IMR-90 (cell line): Measurements from ENCODE around the gene HACE1. TPM values are rescaled to one million over a fixed set of nuclear protein-coding genes. Genes with fewer than 3 reads are reported as not detected.

Experiments
- ATAC-seq: fragments of 200-7000 bp; cut with Tn5 transposase; 2 replicates; pipeline ENCODE4 v1.9.1; 2020; ENCODE audit warnings: low read depth, mild to moderate bottlenecking, moderate library complexity
- BruUV-seq: library from RNA; stranded (reverse); fragments of 400-500 nt; replicated peaks from 2 replicates; lab custom pipeline; 2021; lab: Mats Ljungman, UMichigan
- CTCF ChIA-PET: fragments of 300-600 bp; formaldehyde crosslinking; extraction: SDS; loops from one replicate; lab custom pipeline; 2021; ENCODE audit warnings: antibody characterized with exemption; lab: Yijun Ruan, JAX
- POLR2A ChIA-PET: fragments of 300-600 bp; sonication (Branson Sonifier 250); formaldehyde crosslinking; loops from one replicate; lab custom pipeline; 2022; ENCODE audit warnings: antibody characterized with exemption; ENCODE audit not compliant: unreplicated experiment; lab: Charles Lee
- DNase-seq: peaks from one replicate; pipeline ENCODE4 v3.0.0; 2013
- H2AFZ ChIP-seq: replicated peaks from 2 replicates; pipeline ENCODE3; 2013; ENCODE audit warnings: low read length, mild to moderate bottlenecking; ENCODE audit not compliant: poor library complexity
- H2AK5ac ChIP-seq: 2 replicates; pipeline ENCODE4 v1.6.1; 2013; ENCODE audit warnings: low read depth, low read length, inconsistent platforms
- H2AK9ac ChIP-seq: replicated peaks from 2 replicates; pipeline ENCODE3; 2013; ENCODE audit warnings: mild to moderate bottlenecking, low read depth, low read length, moderate library complexity; ENCODE audit not compliant: poor library complexity
- H2BK120ac ChIP-seq: 2 replicates; pipeline ENCODE4 v1.6.1; 2013; ENCODE audit warnings: low read depth, low read length, inconsistent platforms
- H2BK15ac ChIP-seq: 3 replicates; pipeline ENCODE4 v1.6.1; 2013; ENCODE audit warnings: low read depth, low read length, inconsistent platforms
- H2BK20ac ChIP-seq: 2 replicates; pipeline ENCODE4 v1.6.1; 2013; ENCODE audit warnings: low read depth, mild to moderate bottlenecking, inconsistent platforms, low read length, moderate library complexity
- H2BK5ac ChIP-seq: 2 replicates; pipeline ENCODE4 v1.6.1; 2013; ENCODE audit warnings: mild to moderate bottlenecking, low read depth, low read length, inconsistent platforms; ENCODE audit not compliant: poor library complexity, severe bottlenecking
- H3K14ac ChIP-seq: replicated peaks from 2 replicates; pipeline ENCODE4 v1.6.1; 2013; ENCODE audit warnings: low read depth, low read length, inconsistent platforms
- H3K18ac ChIP-seq: 2 replicates; pipeline ENCODE4 v1.6.1; 2013; ENCODE audit warnings: low read depth, low read length, control low read depth
- H3K23ac ChIP-seq: 2 replicates; pipeline ENCODE4 v1.6.1; 2013; ENCODE audit warnings: low read depth, low read length, inconsistent platforms
- H3K27ac ChIP-seq: 2 replicates; pipeline ENCODE4 v1.5.1; 2013; ENCODE audit warnings: mild to moderate bottlenecking, control low read depth, low read length; ENCODE audit not compliant: insufficient read depth
- H3K27me3 ChIP-seq: 2 replicates; pipeline ENCODE4 v1.6.1; 2013; ENCODE audit warnings: low read length; ENCODE audit not compliant: control insufficient read depth, insufficient read depth
- H3K36me3 ChIP-seq: 2 replicates; pipeline ENCODE4 v1.6.1; 2013; ENCODE audit warnings: low read length, mixed read lengths; ENCODE audit not compliant: control insufficient read depth, insufficient read depth
- H3K4ac ChIP-seq: 2 replicates; pipeline ENCODE4 v1.6.1; 2013; ENCODE audit warnings: low read depth, low read length, inconsistent platforms
- H3K4me1 ChIP-seq: 2 replicates; pipeline ENCODE4 v1.6.1; 2013; ENCODE audit warnings: low read length, mixed read lengths; ENCODE audit not compliant: control insufficient read depth, insufficient read depth
- H3K4me2 ChIP-seq: 2 replicates; pipeline ENCODE4 v1.6.1; 2013; ENCODE audit warnings: low read depth, mild to moderate bottlenecking, control low read depth, low read length, moderate library complexity
- H3K4me3 ChIP-seq: 2 replicates; pipeline ENCODE4 v1.5.1; 2013; ENCODE audit warnings: low read depth, mild to moderate bottlenecking, control low read depth, low read length, moderate library complexity; ENCODE audit not compliant: insufficient read depth
- H3K56ac ChIP-seq: 2 replicates; pipeline ENCODE4 v1.6.1; 2013; ENCODE audit warnings: low read length, inconsistent platforms; ENCODE audit not compliant: insufficient read depth; ENCODE audit errors: extremely low read depth
- H3K79me1 ChIP-seq, 2 experiments: 2 replicates each; pipeline ENCODE4 v1.6.1; 2013; ENCODE audit warnings: low read length in 2 of 2, inconsistent platforms in 1 of 2, low read depth in 1 of 2
- H3K9ac ChIP-seq: 2 replicates; pipeline ENCODE4 v1.6.1; 2013; ENCODE audit warnings: low read depth, low read length, control low read depth
- H3K9me1 ChIP-seq: 2 replicates; pipeline ENCODE4 v1.6.1; 2013; ENCODE audit warnings: low read length, inconsistent platforms; ENCODE audit not compliant: insufficient read depth
- H3K9me3 ChIP-seq: 2 replicates; pipeline ENCODE4 v1.6.1; 2013; ENCODE audit warnings: low read length; ENCODE audit not compliant: control insufficient read depth, insufficient read depth
- H4K20me1 ChIP-seq: 2 replicates; pipeline ENCODE4 v1.6.1; 2013; ENCODE audit warnings: low read length, inconsistent platforms; ENCODE audit not compliant: insufficient read depth
- H4K5ac ChIP-seq: 2 replicates; pipeline ENCODE4 v1.6.1; 2013; ENCODE audit warnings: mild to moderate bottlenecking, low read depth, low read length, control low read depth
- H4K8ac ChIP-seq, 2 experiments: 2 replicates each; pipeline ENCODE4 v1.6.1; 2013; ENCODE audit warnings: low read depth in 2 of 2, low read length in 2 of 2, control low read depth in 1 of 2, inconsistent platforms in 1 of 2
- H4K91ac ChIP-seq: 2 replicates; pipeline ENCODE4 v1.6.1; 2013; ENCODE audit warnings: low read depth, low read length, inconsistent platforms; ENCODE audit not compliant: insufficient read depth
- BHLHE40 ChIP-seq: fragments of 150-350 bp; IDR thresholded peaks from 2 replicates; pipeline ENCODE4 v1.6.1; 2016; ENCODE audit warnings: mild to moderate bottlenecking, low read depth, low read length
- CEBPB ChIP-seq: IDR thresholded peaks from 2 replicates; pipeline ENCODE4 v1.6.1; 2012; ENCODE audit warnings: low read depth, low read length, improper control_type of control experiment
- CHD1 ChIP-seq: IDR thresholded peaks from 2 replicates; pipeline ENCODE4 v1.6.1; 2012; ENCODE audit warnings: low read depth, low read length, improper control_type of control experiment
- FOS ChIP-seq: fragments of 150-350 bp; IDR thresholded peaks from 2 replicates; pipeline ENCODE4 v1.6.1; 2016; ENCODE audit warnings: low read depth, low read length
- MAFK ChIP-seq: IDR thresholded peaks from 2 replicates; pipeline ENCODE4 v1.6.1; 2012; ENCODE audit warnings: low read depth, low read length, improper control_type of control experiment
- MAZ ChIP-seq: IDR thresholded peaks from 2 replicates; pipeline ENCODE4 v1.6.1; 2012; ENCODE audit warnings: low read depth, mild to moderate bottlenecking, low read length, improper control_type of control experiment, moderate library complexity, borderline replicate concordance
- MXI1 ChIP-seq: IDR thresholded peaks from 2 replicates; pipeline ENCODE4 v1.6.1; 2012; ENCODE audit warnings: low read depth, mild to moderate bottlenecking, low read length, moderate library complexity, borderline replicate concordance
- NFE2L2 ChIP-seq: fragments of 150-350 bp; IDR thresholded peaks from 2 replicates; pipeline ENCODE4 v1.6.1; 2016; ENCODE audit warnings: low read depth, mild to moderate bottlenecking, low read length
- POLR2A ChIP-seq: IDR thresholded peaks from 2 replicates; pipeline ENCODE4 v1.6.1; 2012; ENCODE audit warnings: mild to moderate bottlenecking, low read depth, low read length
- RAD21 ChIP-seq: IDR thresholded peaks from 2 replicates; pipeline ENCODE4 v1.6.1; 2012; ENCODE audit warnings: low read length, improper control_type of control experiment
- RCOR1 ChIP-seq: IDR thresholded peaks from 2 replicates; pipeline ENCODE4 v1.6.1; 2012; ENCODE audit warnings: mild to moderate bottlenecking, low read length, improper control_type of control experiment; ENCODE audit not compliant: insufficient replicate concordance
- RFX5 ChIP-seq: IDR thresholded peaks from 2 replicates; pipeline ENCODE4 v1.8.0; 2012; ENCODE audit warnings: low read depth, mild to moderate bottlenecking, low read length, moderate library complexity
- SMC3 ChIP-seq: fragments of 150-350 bp; IDR thresholded peaks from 2 replicates; pipeline ENCODE4 v1.6.1; 2016; ENCODE audit warnings: low read depth, mild to moderate bottlenecking, antibody characterized with exemption, low read length, moderate library complexity
- WGBS, 2 experiments: methylation state at CpG; one replicate each; pipeline versions ENCODE4 v1.1.5 to v1.1.7; 2013; ENCODE audit warnings: missing lambda C conversion rate in 2 of 2; ENCODE audit not compliant: insufficient read length in 1 of 2; ENCODE audit errors: extremely low coverage in 2 of 2; 5-methylcytosine and 5-hydroxymethylcytosine counted together
- dilution Hi-C: fragments of 300-500 bp; cut with HindIII; formaldehyde crosslinking; loops from one replicate; pipeline ENCODE4 v1.14.3; 2018; ENCODE audit warnings: low sequenced_read_pairs; ENCODE audit not compliant: unreplicated experiment
- in situ Hi-C: fragments of 300-500 bp; cut with MboI; formaldehyde crosslinking; loops from 3 replicates; pipeline ENCODE4 v1.14.3; 2019; ENCODE audit warnings: low sequenced_read_pairs, inconsistent platforms, mixed read lengths
- intact Hi-C: fragments of 100-400 bp; cut with micrococcal nuclease; formaldehyde crosslinking; loops from 2 replicates; pipeline ENCODE4 v1.10.0; 2022
- polyA plus RNA-seq, 3 experiments: library from polyadenylated mRNA; depleted of rRNA; stranded (reverse); fragments of >200 nt; gene quantifications; 2 replicates each; pipeline ENCODE4 v1.2.3, GENCODE V29; 2012; ENCODE audit warnings: low replicate concordance in 1 of 3
- total RNA-seq: library from RNA; depleted of rRNA; stranded (reverse); fragments of >200 nt; gene quantifications from 2 replicates; pipeline ENCODE4 v1.2.3, GENCODE V29; 2012
- TF ChIP-seq, protein P1 (sequence below): fragments of 150-350 bp; IDR thresholded peaks from 2 replicates; pipeline ENCODE4 v1.6.1; 2016; ENCODE audit warnings: low read depth, mild to moderate bottlenecking, low read length, moderate library complexity, borderline replicate concordance
- TF ChIP-seq, protein P2 (sequence below): conservative IDR thresholded peaks from 2 replicates; pipeline ENCODE4 v1.5.1; 2012; ENCODE audit warnings: mild to moderate bottlenecking, low read depth, low read length, improper control_type of control experiment
- TF ChIP-seq, protein P3 (sequence below): fragments of 150-350 bp; IDR thresholded peaks from 2 replicates; pipeline ENCODE4 v1.6.1; 2017; ENCODE audit warnings: mild to moderate bottlenecking, antibody characterized with exemption, low read length, low read depth

The HACE1 gene
- total and polyA plus RNA-seq, 2 of the 4 experiments (the other 2 are of a cell fraction), result 5.4 to 10.8 TPM

DNA sequence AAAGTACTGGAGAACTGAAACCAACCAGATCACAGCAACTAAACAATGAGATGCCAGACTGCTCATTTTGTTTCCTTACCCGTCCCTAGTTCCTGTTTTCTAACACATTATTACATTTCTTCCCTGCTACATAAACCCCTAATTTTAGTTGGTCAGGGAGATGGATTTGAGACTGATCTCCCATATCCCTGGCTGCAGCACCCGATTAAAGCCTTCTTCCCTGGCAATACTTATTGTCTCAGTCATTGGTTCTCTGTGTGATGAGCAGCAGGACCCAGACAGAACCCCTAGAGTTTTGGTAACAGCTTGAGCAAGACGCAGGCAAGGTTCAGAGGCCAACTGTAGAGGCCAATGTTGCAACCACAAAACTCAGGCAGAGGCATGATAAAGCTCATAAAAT, 28.3 kb upstream of the HACE1 start:
- TF ChIP-seq CEBPB (no peak), MAFK (no peak), RFX5 (no peak), CHD1 (no peak), MAZ (no peak), FOS (no peak), RCOR1 (no peak), POLR2A (no peak), MXI1 (no peak), RAD21 (no peak), BHLHE40 (no peak), SMC3 (no peak), NFE2L2 (no peak)
- TF ChIP-seq, protein P1, sequence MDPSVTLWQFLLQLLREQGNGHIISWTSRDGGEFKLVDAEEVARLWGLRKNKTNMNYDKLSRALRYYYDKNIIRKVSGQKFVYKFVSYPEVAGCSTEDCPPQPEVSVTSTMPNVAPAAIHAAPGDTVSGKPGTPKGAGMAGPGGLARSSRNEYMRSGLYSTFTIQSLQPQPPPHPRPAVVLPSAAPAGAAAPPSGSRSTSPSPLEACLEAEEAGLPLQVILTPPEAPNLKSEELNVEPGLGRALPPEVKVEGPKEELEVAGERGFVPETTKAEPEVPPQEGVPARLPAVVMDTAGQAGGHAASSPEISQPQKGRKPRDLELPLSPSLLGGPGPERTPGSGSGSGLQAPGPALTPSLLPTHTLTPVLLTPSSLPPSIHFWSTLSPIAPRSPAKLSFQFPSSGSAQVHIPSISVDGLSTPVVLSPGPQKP, result no peak
- TF ChIP-seq, protein P2, sequence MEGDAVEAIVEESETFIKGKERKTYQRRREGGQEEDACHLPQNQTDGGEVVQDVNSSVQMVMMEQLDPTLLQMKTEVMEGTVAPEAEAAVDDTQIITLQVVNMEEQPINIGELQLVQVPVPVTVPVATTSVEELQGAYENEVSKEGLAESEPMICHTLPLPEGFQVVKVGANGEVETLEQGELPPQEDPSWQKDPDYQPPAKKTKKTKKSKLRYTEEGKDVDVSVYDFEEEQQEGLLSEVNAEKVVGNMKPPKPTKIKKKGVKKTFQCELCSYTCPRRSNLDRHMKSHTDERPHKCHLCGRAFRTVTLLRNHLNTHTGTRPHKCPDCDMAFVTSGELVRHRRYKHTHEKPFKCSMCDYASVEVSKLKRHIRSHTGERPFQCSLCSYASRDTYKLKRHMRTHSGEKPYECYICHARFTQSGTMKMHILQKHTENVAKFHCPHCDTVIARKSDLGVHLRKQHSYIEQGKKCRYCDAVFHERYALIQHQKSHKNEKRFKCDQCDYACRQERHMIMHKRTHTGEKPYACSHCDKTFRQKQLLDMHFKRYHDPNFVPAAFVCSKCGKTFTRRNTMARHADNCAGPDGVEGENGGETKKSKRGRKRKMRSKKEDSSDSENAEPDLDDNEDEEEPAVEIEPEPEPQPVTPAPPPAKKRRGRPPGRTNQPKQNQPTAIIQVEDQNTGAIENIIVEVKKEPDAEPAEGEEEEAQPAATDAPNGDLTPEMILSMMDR, result no peak
- TF ChIP-seq, protein P3, sequence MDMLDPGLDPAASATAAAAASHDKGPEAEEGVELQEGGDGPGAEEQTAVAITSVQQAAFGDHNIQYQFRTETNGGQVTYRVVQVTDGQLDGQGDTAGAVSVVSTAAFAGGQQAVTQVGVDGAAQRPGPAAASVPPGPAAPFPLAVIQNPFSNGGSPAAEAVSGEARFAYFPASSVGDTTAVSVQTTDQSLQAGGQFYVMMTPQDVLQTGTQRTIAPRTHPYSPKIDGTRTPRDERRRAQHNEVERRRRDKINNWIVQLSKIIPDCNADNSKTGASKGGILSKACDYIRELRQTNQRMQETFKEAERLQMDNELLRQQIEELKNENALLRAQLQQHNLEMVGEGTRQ, result no peak
- BruUV-seq, result no TSS peak
- H2BK5ac ChIP-seq, result no peak overlapping the region
- dilution Hi-C loops, result no loop called here
- no peak overlapping the region for H2AK9ac ChIP-seq
- H4K91ac ChIP-seq, result no peak overlapping the region
- no peak overlapping the region for H3K4ac ChIP-seq
- H3K56ac ChIP-seq, result no peak overlapping the region
- H3K79me1 ChIP-seq, result no peaks in the 10 kb centered on the region
- no peak overlapping the region for H2AFZ ChIP-seq
- no peak overlapping the region for H3K27ac ChIP-seq
- no peak overlapping the region for H2BK20ac ChIP-seq
- H3K4me3 ChIP-seq, result no peak overlapping the region
- no peak overlapping the region for H3K23ac ChIP-seq
- DNase-seq (no peak), ATAC-seq (no peak)
- no peak overlapping the region for H2AK5ac ChIP-seq
- no peak overlapping the region for H3K9ac ChIP-seq
- no peak overlapping the region for H4K8ac ChIP-seq
- no peak overlapping the region for H3K4me2 ChIP-seq
- no peak overlapping the region for H3K14ac ChIP-seq
- no peaks in the 10 kb centered on the region for H3K4me1 ChIP-seq
- H3K9me3 ChIP-seq, result 0 out of 2 replicates have a peak, but pooled peaks cover 3% of the 10 kb centered on the region
- H4K5ac ChIP-seq, result no peak overlapping the region
- WGBS, 2 experiments, result no CpG with 5 or more reads among the region's 3 CpGs
- in situ Hi-C loops, result no loop called here
- H3K18ac ChIP-seq, result no peak overlapping the region
- peaks cover 2% of the 10 kb centered on the region; the same call in 1 of the 2 replicates for H3K27me3 ChIP-seq
- POLR2A ChIA-PET, result no interaction called here
- intact Hi-C loops, result no loop called here
- no peaks in the 10 kb centered on the region for H3K36me3 ChIP-seq
- H3K9me1 ChIP-seq, result no peaks in the 10 kb centered on the region
- H2BK15ac ChIP-seq, result no peak overlapping the region
- H2BK120ac ChIP-seq, result no peak overlapping the region
- no peaks in the 10 kb centered on the region for H4K20me1 ChIP-seq
- CTCF ChIA-PET, result no interaction called here
